HT-29 (cell line): Measurements from ENCODE around the gene SP1. TPM values are rescaled to one million over a fixed set of nuclear protein-coding genes. Genes with fewer than 3 reads are reported as not detected.
A peak's percentile ranks its signal among the peaks of the same experiment; 100 is the strongest.
"Not testable (repeated sequence)": the region's sequence is repeated elsewhere in the genome, so short reads cannot be mapped to it uniquely, and the experiment has no call there.

Experiments used
- DNase-seq: peaks from one replicate; pipeline ENCODE4 v3.0.0-alpha.2; 2015; ENCODE audit warnings: low spot score
- total RNA-seq: library from RNA; depleted of rRNA; stranded (reverse); fragments of >200 nt; shearing (Covaris generic); gene quantifications from 2 replicates; pipeline ENCODE4 v1.2.3, GENCODE V29; 2014; rRNA removed

Gene SP1
- total RNA-seq, 1 experiment from 2014 or later = 56.5 TPM

DNA sequence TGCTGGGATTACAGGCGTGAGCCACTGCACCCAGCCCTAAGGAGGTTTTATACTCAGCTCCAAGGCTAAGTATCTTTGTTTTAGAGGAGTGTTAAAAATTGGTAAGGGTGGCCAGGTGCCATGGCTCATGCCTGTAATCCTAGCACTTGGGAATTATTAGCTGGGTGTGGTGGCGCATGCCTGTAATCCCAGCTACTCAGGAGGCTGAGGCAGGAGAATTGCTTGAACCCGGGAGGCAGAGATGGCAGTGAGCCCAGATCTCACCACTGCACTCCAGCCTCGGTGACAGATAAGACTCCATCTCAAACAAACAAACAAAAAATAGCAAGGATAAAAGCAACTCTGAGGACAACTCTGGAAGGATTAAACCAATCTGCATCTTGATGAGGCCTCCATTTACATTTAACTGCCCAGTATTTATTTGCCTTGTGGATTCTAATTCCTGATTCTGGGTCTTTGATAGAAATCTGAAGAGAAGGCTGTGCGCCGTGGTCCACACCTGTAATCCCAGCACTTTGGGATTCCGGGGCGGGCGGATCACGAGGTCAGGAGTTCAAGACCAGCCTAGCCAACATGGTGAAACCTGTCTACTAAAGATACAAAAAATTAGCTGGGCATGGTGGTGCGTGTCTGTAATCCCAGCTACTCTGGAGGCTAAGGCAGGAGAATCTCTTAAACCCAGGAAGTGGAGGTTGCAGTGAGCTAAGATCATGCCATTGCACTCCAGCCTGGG is 64.8 kb downstream of the SP1 start:
- DNase-seq = not testable (repeated sequence)

DNA sequence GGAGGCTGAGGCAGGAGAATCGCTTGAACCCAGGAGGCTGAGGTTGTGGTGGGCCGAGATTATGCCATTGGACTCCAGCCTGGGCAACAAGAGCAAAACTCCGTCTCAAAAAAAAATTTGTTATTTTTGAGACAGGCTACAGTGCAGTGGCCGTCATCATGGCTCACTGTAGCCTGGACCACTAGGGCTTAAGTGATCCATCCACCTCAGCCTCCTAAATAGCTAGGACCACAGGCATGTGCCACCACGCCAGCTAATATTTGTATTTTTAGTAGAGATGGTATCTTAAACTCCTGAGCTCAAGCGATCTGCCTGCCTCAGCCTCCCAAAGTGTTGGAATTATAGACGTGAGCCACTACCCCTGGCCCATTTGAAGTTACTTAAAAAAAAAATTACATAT is 71.0 kb downstream of the SP1 start:
- no peak for DNase-seq

DNA sequence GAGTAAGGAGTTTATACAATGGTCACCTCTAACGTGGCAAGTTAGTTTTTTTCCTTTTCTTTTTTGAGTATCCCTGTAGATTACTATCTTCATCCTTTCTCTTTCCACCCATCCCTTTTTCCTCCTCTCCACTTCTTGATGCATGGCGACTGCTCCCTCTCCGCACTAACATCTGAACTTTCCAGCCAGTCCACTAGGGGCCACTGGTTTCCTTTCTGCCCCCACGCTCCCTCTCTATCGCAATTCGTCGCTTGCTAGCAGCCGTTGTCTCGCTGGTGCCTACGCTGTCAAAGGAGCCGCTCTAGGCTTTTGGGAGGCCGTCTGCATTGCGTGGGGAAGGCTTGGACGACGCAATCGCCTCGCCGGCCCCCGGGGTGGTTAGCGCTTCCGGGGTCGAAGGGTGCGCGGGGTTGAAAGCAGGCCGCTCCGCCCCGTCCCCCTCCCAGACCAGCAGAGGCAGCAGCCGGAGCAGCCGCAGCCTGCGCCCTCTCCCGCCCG is 71.7 kb downstream of the SP1 start, which contains the start of gene PCBP2:
Gene PCBP2, plus strand, starts transcription at position 442 of the 498 bp plus-strand sequence. CDS start 2,699 bp downstream, outside the sequence.
- DNase-seq = peak; percentile 99

DNA sequence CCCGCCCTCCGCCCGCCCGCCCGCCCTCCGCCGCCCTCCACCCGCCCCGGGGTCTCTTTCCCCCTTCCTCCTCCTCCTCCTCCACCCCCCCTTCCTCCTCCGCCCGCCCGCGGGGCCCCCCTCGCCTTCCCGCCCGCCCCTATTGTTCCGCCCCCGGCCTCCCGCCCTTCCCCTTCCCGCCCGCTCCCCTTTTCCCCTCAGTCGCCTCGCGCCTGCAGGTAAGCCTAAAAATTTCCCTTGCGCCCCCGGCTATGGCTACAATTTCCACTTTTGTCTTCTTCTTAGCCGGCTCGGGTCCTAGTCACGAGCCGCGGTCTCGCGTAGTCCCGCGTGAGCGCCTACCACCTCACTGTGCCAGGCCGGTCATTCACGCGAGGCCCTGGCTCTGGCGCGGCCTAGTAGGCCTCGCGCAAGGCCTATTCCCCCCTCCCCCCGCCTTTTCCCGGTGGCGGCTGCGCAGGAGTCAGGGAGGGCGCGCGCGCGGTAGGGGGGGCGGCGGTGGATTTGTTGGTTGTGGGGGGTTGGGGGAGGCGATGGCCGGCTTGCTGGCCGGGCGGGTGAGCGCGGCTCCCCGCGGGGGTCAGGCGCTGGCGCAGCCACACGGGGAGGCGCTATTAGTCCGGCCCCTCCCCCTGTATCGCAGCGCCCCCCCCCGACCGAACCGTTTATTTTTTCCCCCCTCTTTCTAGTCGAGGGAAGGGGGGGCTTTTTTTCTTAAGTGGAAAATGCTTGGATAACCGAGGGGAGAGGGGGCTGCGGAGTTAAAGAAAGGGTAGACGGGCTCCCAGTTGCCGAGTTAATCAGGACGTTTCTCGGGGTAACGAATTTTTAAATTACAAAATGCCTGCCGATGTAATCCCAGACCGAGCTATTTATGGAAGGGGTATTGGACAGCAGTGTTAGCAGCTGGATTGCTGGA is 72.4 kb downstream of the SP1 start:
- DNase-seq = peak; percentile 88

DNA sequence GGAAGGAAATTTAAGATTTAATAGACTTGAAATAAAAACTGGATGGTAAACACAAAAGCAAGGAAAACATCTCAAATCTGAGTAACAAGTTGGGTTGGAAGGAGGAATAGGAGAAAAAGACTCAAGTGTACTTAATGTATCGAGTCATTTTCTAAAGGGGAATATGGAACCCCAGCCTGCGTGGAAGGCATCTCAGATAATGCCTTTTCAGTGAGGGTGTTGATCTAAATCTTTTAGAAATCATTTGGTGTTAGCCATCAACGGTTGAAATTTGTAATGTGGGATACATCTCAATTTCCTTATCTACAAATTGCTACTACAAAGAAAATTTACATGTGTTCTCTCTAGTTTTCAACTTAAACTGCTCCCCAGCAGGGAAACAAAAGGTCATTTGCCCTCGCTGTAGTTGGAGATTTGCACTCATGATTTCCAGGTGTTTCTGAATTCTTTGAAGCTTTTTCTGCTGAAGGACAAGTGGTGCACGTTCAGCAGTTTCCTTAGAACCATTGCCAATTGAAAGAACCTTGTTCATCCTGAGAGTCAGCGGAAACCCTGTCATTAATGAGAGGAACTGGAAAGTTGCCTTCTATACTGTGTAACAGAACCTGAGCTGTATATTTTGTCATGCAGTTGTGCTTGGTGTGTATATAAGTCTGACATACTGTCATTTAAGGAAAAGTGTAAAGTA is 74.1 kb downstream of the SP1 start:
- no peak for DNase-seq

DNA sequence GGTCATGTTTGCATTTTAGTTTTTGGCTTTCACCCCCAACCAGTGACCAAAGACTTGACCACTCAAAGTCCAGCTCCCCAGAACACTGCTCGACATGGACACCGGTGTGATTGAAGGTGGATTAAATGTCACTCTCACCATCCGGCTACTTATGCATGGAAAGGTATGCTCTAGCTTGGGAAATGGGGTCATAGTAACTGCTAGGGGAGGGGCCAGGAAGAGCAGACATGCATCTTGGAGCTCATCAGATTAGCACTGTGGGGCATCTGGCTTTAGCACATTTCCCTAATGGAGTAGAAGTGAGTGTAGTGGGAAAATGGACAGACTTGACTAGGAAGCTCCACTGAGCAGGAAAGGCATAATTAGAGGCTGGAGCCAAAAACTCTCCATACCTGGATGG is 74.7 kb downstream of the SP1 start:
- DNase-seq = no peak

DNA sequence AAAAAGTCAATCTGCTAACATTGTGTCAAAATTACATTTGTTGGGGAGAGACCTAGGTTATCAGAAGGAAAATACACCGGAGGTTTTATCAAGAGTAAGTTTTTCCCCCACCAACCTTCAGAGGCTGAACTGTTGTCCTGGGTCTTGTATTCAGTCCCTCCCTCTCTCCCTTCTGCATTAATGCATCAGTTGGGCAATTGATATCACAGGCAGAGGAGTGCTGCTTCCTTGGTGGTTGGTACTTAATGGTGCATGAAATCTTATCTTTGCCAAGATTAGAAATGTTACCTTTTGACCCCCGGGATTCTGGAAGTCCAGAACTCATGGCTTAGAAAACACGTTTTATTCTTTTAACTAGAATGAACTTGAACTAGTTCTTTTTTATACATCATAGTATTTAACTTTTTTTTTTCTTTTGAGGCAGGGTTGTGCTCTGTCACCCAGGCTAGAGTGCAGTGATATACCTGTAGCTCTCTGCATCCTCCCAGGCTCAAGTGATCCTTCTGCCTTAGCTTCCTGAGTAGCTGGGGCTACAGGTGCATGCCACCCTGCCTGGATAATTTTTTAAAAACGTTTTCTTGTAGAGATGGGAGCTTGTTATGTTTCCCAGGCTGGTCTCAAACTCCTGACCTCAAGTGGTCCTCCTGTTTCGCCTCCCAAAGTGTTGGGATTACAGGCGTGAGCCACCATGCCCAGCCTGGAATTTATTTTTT is 76.8 kb downstream of the SP1 start:
- no peak for DNase-seq

DNA sequence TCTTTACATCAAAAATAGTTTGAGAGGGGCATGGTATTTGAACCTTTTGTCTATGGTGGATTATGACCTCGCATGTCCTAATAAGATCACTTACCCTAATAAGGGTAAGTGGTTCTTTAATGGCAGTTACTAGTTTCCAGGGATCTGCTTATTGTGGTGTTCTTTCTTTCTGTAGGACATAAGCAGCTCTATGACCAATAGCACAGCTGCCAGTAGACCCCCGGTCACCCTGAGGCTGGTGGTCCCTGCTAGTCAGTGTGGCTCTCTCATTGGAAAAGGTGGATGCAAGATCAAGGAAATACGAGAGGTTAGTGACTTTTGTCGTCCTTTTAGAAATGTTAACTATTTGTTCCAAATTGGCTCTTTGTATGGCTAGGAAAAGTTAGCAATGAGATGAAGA is 79.1 kb downstream of the SP1 start:
- DNase-seq = no peak

DNA sequence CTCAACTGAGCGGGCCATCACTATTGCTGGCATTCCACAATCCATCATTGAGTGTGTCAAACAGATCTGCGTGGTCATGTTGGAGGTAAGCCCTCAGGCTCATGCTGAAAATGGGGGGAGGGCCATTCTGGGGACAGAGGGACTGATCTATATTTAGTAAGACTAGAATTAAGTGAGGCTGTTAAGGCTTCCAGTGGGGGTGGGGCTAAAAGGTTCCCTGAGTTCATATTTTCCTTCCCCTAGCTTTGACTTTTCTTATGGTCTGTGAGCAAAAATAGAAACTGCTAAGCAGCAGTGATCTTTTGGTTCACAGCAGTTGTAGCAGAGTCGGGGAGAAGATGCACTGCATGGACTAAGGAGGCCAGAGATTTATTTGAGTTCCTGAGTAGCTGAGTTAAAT is 81.1 kb downstream of the SP1 start:
- no peak for DNase-seq

DNA sequence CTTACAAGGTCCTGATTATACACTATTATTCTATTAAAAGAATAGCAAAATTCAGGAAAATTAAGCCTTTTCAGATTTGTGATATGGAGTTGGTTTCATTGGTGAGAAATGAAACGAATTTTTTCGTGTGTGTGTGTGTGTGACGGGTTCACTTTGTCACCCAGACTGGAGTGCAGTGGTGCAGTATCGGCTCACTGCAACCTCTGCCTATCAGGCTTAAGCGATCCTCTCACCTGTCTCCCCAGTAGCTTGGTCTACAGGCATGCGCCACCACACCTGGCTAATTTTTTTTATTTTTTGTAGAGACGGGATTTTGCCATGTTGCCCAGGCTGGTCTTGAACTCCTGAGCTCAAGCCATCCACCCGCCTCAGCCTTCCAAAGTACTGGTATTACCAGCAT is 81.6 kb downstream of the SP1 start:
- no peak for DNase-seq

DNA sequence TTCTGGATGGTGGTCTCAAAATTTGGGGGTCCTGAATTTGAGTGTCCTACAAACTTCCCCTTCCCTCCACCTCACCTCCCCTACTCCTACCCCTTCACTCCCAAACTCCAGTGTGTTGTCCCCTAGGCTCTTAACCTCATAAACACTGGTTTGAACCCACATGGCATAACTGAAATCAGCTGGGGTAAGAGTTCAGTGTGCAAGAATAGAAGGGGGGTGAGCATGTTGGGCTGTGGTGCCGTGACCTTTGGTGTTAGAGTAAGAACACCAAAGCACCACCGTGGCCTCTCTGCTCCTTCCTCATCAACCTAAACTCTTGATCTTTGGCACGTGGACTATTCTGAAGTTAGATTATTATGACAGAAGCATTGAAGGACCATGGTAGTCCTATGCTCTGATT is 83.0 kb downstream of the SP1 start:
- DNase-seq = no peak

DNA sequence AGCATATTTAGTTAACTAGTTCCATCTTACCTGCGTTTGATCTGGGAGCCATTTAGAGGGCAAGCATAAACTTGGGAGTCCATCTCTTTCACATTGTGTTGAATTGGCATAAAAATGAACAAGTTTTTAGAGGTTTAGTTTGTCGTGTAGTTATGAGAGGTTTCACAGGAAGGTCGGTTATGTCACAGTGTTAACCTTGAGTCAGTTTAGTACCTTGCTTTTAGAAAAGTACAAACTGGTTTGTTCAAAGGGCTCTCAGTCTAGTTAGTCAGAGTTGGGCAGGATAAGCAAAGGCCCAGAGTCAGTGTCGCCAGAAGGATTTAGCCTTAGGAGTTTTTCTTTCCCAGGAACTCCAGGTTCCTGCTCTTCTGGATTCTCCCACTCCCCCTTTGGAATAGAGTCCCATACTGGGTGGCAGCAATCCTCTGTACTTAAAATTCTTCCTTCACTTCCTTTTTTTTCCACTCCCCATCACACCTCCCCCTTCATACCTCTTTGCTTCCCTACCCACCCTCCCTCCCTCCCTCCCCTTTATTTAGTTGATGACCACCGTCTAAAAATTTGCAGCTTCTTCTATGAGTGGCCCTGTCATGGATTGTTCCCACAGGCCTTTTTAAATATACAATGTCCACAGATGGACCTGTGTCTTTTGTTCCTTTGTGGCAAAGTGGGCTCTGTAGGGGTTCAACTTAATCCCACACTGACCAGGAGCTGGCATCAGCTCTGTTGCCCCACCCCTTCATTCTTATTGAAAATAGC is 84.0 kb downstream of the SP1 start:
- no peak for DNase-seq

DNA sequence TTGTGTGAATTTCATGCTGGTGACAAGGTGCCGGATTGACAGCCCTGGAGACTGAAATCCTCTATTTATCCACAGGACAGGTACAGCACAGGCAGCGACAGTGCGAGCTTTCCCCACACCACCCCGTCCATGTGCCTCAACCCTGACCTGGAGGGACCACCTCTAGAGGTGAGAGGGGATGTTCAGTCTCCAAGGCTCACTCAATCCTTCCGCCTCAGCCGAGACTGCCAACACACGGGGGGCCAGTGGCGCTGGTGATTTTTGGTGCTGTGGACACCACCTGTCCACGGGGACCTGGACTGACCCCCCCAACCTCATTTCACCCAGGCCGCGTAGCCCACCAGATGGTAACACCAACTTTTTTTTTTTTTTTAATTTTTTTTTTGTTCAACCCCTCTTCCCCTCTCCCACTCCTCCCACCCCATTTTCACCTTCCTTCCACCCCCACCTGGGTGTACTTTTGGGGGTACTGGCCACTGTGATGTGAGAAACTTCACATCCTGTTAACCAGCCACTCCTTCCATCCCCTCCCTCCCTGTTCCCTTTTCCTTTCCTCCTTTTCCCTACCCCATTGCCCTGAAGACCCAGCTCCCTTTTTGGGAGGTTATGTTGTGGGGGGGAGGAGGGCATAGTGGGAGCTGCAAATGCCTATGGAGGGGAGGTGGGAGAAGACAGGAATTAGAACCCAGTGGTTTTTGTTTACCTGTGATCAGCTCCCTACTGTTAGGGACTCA is 84.9 kb downstream of the SP1 start:
- no peak for DNase-seq

DNA sequence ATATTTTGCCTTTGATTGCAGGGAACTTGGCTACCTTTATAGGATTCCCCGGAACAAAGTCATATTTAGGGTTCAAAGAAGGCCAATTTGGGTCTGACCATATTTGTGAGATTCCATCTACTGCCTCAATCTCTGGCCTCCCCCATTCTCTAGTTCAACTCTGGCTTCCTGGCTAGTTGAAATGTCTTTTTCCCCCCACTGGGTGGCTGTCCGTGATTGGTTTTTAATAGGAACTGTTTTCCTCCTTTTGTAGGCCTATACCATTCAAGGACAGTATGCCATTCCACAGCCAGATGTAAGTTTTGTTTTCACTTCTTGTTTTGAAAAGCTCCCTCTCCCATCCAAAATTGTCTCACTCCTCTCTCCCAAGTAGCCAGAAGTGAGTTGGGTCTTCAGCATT is 85.7 kb downstream of the SP1 start:
- no peak for DNase-seq

Other genes starting within 250 kb of the SP1 start
- 8.1 and 8.8 TPM in 2 replicates for gene ZNF740, start 199.5 kb upstream of the SP1 start, total RNA-seq
- gene CSAD, start 199.3 kb upstream of the SP1 start, total RNA-seq = 14.7 and 16.3 TPM in 2 replicates
- gene ITGB7, start 172.9 kb upstream of the SP1 start, total RNA-seq = 8.1 and 11.4 TPM in 2 replicates
- 89.7 and 92.5 TPM in 2 replicates for gene RARG, start 148.0 kb upstream of the SP1 start, total RNA-seq
- gene ESPL1, start 111.9 kb upstream of the SP1 start, total RNA-seq = 28.0 and 31.0 TPM in 2 replicates
- gene PFDN5, start 84.6 kb upstream of the SP1 start, total RNA-seq = 219 and 260 TPM in 2 replicates
- 92.5 and 106 TPM in 2 replicates for gene MYG1, start 80.5 kb upstream of the SP1 start, total RNA-seq
- gene AAAS, start 58.6 kb upstream of the SP1 start, total RNA-seq = 68.4 and 70.6 TPM in 2 replicates
- gene SP7, start 43.8 kb upstream of the SP1 start, total RNA-seq = not detected in 2 replicates
- gene AMHR2, start 43.7 kb downstream of the SP1 start, total RNA-seq = not detected in 2 replicates
- gene PRR13, start 61.6 kb downstream of the SP1 start, total RNA-seq = 122 and 134 TPM in 2 replicates
- 127 and 135 TPM in 2 replicates for gene PCBP2, start 71.9 kb downstream of the SP1 start, total RNA-seq
- 0.84 and 3.2 TPM in 2 replicates for gene MAP3K12, start 119.3 kb downstream of the SP1 start, total RNA-seq
- 68.9 and 89.2 TPM in 2 replicates for gene TARBP2, start 121.1 kb downstream of the SP1 start, total RNA-seq
- gene NPFF, start 127.3 kb downstream of the SP1 start, total RNA-seq = not detected in 2 replicates
- gene ATF7, start 246.2 kb downstream of the SP1 start, total RNA-seq = 6.9 and 7.5 TPM in 2 replicates